ENCODE data around the gene FSTL3.

Gene FSTL3

GRCh38 chr19:681029-682019, 5.1 kb downstream of the FSTL3 start:
- Histone ChIP-seq H3K27ac (ENCODE audit: low read length) (no peak overlapping the region), H3K27me3 (ENCODE audit: insufficient read depth, low read length) (peaks cover 17% of the 10 kb centered on the region), H3K4me1 (ENCODE audit: insufficient read depth, low read length) (no peaks in the 10 kb centered on the region), H3K4me3 (ENCODE audit: low read length) (peak overlapping the region; percentile 91; the same call in 1 of the 2 replicates), H3K9me3 (ENCODE audit: insufficient read depth, low read depth, low read length) (no peaks in the 10 kb centered on the region), H3K9ac (ENCODE audit: low read depth, low read length) (peak overlapping the region; percentile 82; the same call in 1 of the 2 replicates), H3K36me3 (ENCODE audit: insufficient read depth, low read depth, low read length) (no peaks in the 10 kb centered on the region)

- no peak overlapping the region for H3K27ac ChIP-seq (ENCODE audit: low read length)
- H3K4me1 ChIP-seq (ENCODE audit: insufficient read depth, low read length), result no peaks in the 10 kb centered on the region
- no peak overlapping the region for H3K9ac ChIP-seq (ENCODE audit: low read depth, low read length)
- H3K27me3 ChIP-seq (ENCODE audit: insufficient read depth, low read length), result peaks cover 6% of the 10 kb centered on the region
- H3K36me3 ChIP-seq (ENCODE audit: insufficient read depth, low read depth, low read length), result no peaks in the 10 kb centered on the region
- H3K9me3 ChIP-seq (ENCODE audit: insufficient read depth, low read depth, low read length), result no peaks in the 10 kb centered on the region
- no peak overlapping the region for H3K4me3 ChIP-seq (ENCODE audit: low read length)
Measured at GRCh38 chr19:682678-683320, 6.6 kb downstream of the FSTL3 start.

GRCh38 chr19:685454-685931, 9.3 kb downstream of the FSTL3 start:
- H3K9ac ChIP-seq (ENCODE audit: low read depth, low read length), result no peak overlapping the region
- no peaks in the 10 kb centered on the region for H3K27me3 ChIP-seq (ENCODE audit: insufficient read depth, low read length)
- H3K36me3 ChIP-seq (ENCODE audit: insufficient read depth, low read depth, low read length), result no peaks in the 10 kb centered on the region
- H3K9me3 ChIP-seq (ENCODE audit: insufficient read depth, low read depth, low read length), result no peaks in the 10 kb centered on the region
- no peaks in the 10 kb centered on the region for H3K4me1 ChIP-seq (ENCODE audit: insufficient read depth, low read length)
- no peak overlapping the region for H3K27ac ChIP-seq (ENCODE audit: low read length)
- no peak overlapping the region for H3K4me3 ChIP-seq (ENCODE audit: low read length)

- H3K4me1 ChIP-seq (ENCODE audit: insufficient read depth, low read length), result no peaks in the 10 kb centered on the region
- H3K4me3 ChIP-seq (ENCODE audit: low read length), result no peak overlapping the region
- H3K9me3 ChIP-seq (ENCODE audit: insufficient read depth, low read depth, low read length), result no peaks in the 10 kb centered on the region
- no peaks in the 10 kb centered on the region for H3K36me3 ChIP-seq (ENCODE audit: insufficient read depth, low read depth, low read length)
- no peak overlapping the region for H3K9ac ChIP-seq (ENCODE audit: low read depth, low read length)
- H3K27ac ChIP-seq (ENCODE audit: low read length), result no peak overlapping the region
- no peaks in the 10 kb centered on the region for H3K27me3 ChIP-seq (ENCODE audit: insufficient read depth, low read length)
Measured at GRCh38 chr19:686589-687297, 10.6 kb downstream of the FSTL3 start.

- Histone ChIP-seq H3K9ac (ENCODE audit: low read depth, low read length) (no peak overlapping the region), H3K27ac (ENCODE audit: low read length) (no peak overlapping the region), H3K36me3 (ENCODE audit: insufficient read depth, low read depth, low read length) (no peaks in the 10 kb centered on the region), H3K9me3 (ENCODE audit: insufficient read depth, low read depth, low read length) (no peaks in the 10 kb centered on the region), H3K27me3 (ENCODE audit: insufficient read depth, low read length) (no peaks in the 10 kb centered on the region), H3K4me1 (ENCODE audit: insufficient read depth, low read length) (no peaks in the 10 kb centered on the region), H3K4me3 (ENCODE audit: low read length) (no peak overlapping the region)
Measured at GRCh38 chr19:687569-688166, 11.5 kb downstream of the FSTL3 start.

- Histone ChIP-seq H3K4me3 (ENCODE audit: low read length) (no peak overlapping the region), H3K9me3 (ENCODE audit: insufficient read depth, low read depth, low read length) (no peaks in the 10 kb centered on the region), H3K9ac (ENCODE audit: low read depth, low read length) (no peak overlapping the region), H3K27me3 (ENCODE audit: insufficient read depth, low read length) (no peaks in the 10 kb centered on the region), H3K27ac (ENCODE audit: low read length) (no peak overlapping the region), H3K36me3 (ENCODE audit: insufficient read depth, low read depth, low read length) (no peaks in the 10 kb centered on the region), H3K4me1 (ENCODE audit: insufficient read depth, low read length) (no peaks in the 10 kb centered on the region)
Measured at GRCh38 chr19:688214-688613, 12.0 kb downstream of the FSTL3 start.

GRCh38 chr19:688992-689391, 12.8 kb downstream of the FSTL3 start:
- H3K9ac ChIP-seq (ENCODE audit: low read depth, low read length), result no peak overlapping the region
- no peaks in the 10 kb centered on the region for H3K27me3 ChIP-seq (ENCODE audit: insufficient read depth, low read length)
- no peak overlapping the region for H3K27ac ChIP-seq (ENCODE audit: low read length)
- H3K36me3 ChIP-seq (ENCODE audit: insufficient read depth, low read depth, low read length), result no peaks in the 10 kb centered on the region
- H3K4me1 ChIP-seq (ENCODE audit: insufficient read depth, low read length), result no peaks in the 10 kb centered on the region
- no peak overlapping the region for H3K4me3 ChIP-seq (ENCODE audit: low read length)
- no peaks in the 10 kb centered on the region for H3K9me3 ChIP-seq (ENCODE audit: insufficient read depth, low read depth, low read length)

- no peaks in the 10 kb centered on the region for H3K9me3 ChIP-seq (ENCODE audit: insufficient read depth, low read depth, low read length)
- H3K4me3 ChIP-seq (ENCODE audit: low read length), result no peak overlapping the region
- H3K27me3 ChIP-seq (ENCODE audit: insufficient read depth, low read length), result no peaks in the 10 kb centered on the region
- no peak overlapping the region for H3K9ac ChIP-seq (ENCODE audit: low read depth, low read length)
- no peaks in the 10 kb centered on the region for H3K36me3 ChIP-seq (ENCODE audit: insufficient read depth, low read depth, low read length)
- H3K4me1 ChIP-seq (ENCODE audit: insufficient read depth, low read length), result no peaks in the 10 kb centered on the region
- no peak overlapping the region for H3K27ac ChIP-seq (ENCODE audit: low read length)
Measured at GRCh38 chr19:690203-690602, 14.0 kb downstream of the FSTL3 start.

GRCh38 chr19:694481-695351, 18.5 kb downstream of the FSTL3 start:
- Histone ChIP-seq H3K27me3 (ENCODE audit: insufficient read depth, low read length) (no peaks in the 10 kb centered on the region), H3K9ac (ENCODE audit: low read depth, low read length) (no peak overlapping the region), H3K27ac (ENCODE audit: low read length) (no peak overlapping the region)

GRCh38 chr19:695352-695949, 19.3 kb downstream of the FSTL3 start, which contains the start of gene PRSS57:
Gene PRSS57 (minus strand): TSS chr19:695452. CDS start chr19:695430, 22 bp downstream.
- H3K36me3 ChIP-seq (ENCODE audit: insufficient read depth, low read depth, low read length), result no peaks in the 10 kb centered on the region
- no peaks in the 10 kb centered on the region for H3K27me3 ChIP-seq (ENCODE audit: insufficient read depth, low read length)
- H3K9me3 ChIP-seq (ENCODE audit: insufficient read depth, low read depth, low read length), result no peaks in the 10 kb centered on the region
- no peak within 1 kb of the TSS for H3K9ac ChIP-seq (ENCODE audit: low read depth, low read length)
- H3K27ac ChIP-seq (ENCODE audit: low read length), result no peak within 1 kb of the TSS
- no peaks in the 10 kb centered on the region for H3K4me1 ChIP-seq (ENCODE audit: insufficient read depth, low read length)
- H3K4me3 ChIP-seq (ENCODE audit: low read length), result no peak within 1 kb of the TSS

More at GRCh38 chr19:694481-695351, 18.5 kb downstream of the FSTL3 start:
- no peak overlapping the region for H3K4me3 ChIP-seq (ENCODE audit: low read length)
- no peaks in the 10 kb centered on the region for H3K4me1 ChIP-seq (ENCODE audit: insufficient read depth, low read length)
- H3K36me3 ChIP-seq (ENCODE audit: insufficient read depth, low read depth, low read length), result no peaks in the 10 kb centered on the region
- H3K9me3 ChIP-seq (ENCODE audit: insufficient read depth, low read depth, low read length), result no peaks in the 10 kb centered on the region

Measured in iPS-20b (cell line).